DMS79 (cell line): ENCODE measurements around the gene GATAD2B.
"Not testable (repeated sequence)": the region's sequence is repeated elsewhere in the genome, so short reads cannot be mapped to it uniquely, and the experiment has no call there.

Experiments
- DNase-seq: peaks from one replicate; lab custom pipeline; 2025; lab: John Stamatoyannopoulos, UW

GATAD2B gene

DNA sequence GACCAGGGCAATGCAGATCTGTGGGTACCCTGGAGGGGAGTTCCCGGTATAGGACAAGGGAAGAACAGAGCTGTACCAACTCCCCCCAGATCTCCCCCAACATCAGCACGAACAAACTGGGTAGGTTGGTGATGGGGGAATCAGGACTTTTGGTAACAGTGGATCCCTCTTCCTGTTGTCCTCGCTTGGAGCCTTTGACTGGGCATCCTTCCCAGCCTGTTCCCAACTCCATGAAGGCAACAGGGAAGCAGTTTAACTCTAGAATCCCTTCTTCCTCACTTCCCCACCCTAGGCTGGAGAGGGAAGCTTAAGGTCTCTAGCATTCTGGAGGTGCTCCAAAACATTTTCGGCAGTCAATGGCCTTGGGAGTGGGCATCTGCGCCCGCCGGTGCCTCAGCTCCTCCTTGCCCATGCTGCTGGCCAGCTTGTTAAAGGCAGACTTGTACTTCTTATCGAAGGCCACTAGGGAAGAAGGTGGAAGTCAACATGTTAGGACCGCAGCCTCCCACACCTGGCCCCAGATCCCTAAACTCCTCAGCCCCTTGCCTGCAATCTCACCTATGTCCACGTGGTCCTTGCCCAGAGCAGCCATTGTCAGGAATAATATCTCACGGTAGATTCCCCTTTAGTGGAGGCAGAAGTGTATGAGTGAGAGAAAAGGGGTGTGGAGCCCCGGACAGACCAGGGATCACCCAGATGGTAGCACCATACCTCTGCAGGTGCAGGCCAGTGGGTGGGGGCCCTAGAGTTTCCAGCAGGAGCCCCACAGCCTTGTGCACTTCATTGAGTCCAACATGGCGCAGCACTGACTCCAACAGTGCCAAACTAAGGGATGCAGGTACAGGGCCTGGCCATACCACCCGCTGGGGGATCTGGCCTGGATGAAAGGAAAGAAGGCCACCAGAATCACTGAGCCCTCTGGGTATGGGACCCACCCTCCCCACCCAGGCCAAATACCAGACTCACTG, 7.5 kb upstream of the GATAD2B start:
- no peak for DNase-seq

DNA sequence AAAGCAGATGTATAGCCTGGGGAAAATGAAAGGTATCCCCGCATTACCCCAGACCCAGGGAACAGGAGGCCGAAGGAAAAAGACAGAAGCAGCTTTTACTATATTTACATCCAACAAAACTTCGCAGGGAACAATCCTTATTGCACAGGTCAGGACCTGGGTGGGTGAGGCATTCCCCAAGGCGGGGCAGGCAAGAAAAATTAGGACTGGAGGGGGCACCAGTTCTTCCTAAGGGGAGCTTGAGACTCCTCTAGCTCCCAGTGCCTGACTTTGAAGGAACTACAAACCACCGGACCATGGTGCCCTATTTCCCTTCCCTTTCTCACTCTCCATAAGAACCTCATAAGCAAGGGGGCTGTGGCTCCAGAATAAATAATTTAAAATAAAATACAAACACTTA, 6.7 kb upstream of the GATAD2B start:
- no peak for DNase-seq

DNA sequence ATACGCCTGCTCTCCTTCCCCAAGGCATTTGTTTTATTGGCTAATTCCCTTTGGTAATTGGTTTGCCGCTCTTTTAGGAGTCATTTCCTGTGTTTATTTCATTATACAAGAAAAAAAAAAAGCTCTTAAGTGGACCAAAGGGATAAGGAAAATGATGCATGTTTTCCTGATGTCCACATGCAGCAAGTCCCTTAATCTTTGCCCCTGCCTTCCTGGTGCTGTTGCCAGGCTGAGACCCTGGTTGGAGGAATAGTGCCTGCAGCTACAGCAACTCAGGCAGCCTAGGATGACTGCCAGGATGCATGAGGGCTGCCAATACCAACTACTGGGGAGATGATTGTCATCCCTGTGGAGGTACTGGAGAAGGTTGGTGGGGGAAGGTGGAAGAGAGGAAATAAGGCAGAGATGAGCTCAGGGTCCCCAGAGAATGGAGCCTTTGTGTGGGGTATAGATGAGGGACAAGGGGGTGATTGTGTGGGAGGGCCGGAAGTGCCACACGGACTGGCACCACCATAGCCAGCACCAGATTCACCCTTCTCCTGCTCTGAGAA, 6.1 kb upstream of the GATAD2B start:
- no peak for DNase-seq

DNA sequence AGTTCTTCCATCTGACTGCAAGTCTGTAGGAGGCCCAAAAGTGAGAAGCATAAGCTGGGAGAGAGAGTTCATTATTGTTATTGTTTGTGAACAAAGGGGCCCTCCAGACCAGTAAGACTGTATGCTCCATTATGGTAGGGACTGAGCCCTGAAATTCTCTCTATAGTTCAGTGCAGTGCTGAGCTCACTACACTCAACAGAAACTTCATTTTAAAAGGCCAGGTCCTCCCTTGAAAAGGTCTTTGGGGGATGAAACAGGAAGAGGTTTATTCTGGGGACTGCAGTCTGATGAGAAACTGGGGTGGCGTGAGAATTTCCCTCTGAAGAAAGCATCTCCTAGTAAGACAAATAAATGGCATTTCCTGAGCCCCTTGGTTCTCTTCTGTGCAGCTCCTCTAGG, 5.5 kb upstream of the GATAD2B start:
- no peak for DNase-seq

DNA sequence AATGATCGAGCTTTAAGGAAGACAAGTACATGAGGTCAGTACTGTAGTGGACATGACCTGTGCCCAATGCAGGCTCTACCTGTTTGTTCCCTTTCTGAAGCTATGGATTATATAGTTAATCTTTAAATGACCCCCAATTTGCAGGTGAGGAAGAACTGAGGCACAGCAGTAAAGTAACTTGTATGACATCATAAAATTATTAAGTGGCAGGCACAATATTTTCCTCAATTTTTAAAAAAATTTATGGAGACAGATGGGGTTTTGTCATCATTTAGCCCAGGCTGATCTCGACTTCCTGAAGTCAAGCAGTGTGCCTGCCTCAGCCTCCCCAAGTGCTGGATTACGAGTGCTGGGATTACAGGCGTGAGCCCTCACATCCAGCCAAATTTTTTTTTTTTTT, 3.6 kb upstream of the GATAD2B start:
- no peak for DNase-seq

DNA sequence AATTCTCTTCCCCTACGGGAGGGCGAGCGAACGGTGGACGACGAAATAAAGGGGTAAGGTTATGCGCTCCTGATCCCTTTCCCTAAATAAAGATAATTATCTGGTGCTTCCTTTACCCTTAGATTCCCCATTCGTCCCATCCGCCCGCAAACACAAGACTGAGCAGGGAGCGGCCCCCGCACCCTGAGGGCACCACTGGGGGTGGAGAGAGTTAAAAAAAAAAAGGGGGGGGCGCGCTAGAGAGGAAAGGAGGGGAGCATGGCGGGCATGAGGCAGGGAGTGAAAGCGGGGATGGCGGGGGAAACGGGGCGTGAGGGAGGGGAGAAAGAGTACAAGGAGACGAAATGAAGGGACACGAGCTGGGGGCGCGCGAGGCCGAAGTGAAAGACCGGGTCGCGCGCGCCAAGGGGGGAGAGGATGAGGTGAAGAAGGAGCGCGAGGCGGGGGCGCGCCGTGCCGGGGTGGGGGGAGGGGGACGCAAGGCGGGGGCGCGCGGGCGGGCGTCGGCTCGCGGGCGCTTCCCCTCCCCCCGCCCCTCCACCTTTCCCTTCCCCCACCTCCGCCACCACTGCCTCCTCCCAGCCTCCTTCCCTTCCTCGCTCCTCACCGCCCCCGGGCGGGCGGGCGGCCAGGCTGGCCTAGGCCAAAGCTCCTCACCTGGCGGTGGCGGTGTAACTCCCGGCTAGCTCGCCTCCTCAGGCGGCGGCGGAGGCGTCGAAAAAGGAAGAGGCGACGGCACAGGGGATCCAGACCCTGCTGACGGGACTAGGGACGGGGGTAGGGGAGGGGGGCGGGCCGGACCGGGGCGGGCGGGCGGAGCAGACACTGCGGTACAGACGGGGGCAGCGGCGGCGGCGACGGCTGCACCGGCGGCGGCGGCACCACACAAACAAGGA, 448 bp downstream of the GATAD2B start:
- DNase-seq: no peak

DNA sequence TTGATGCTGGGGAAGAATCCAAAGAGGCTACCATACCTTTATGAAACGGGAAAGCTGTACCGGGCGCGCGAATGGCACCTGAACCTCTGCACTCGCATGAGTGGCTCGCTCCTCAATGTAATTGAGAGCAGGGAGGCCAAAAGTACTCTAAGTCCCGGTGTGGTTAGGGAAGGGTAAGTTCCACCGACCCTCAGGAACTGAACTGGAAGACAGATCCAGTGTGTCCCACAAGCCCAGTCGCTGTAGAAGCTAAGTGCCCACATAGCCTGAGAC, 1.0 kb downstream of the GATAD2B start:
- DNase-seq: no peak

DNA sequence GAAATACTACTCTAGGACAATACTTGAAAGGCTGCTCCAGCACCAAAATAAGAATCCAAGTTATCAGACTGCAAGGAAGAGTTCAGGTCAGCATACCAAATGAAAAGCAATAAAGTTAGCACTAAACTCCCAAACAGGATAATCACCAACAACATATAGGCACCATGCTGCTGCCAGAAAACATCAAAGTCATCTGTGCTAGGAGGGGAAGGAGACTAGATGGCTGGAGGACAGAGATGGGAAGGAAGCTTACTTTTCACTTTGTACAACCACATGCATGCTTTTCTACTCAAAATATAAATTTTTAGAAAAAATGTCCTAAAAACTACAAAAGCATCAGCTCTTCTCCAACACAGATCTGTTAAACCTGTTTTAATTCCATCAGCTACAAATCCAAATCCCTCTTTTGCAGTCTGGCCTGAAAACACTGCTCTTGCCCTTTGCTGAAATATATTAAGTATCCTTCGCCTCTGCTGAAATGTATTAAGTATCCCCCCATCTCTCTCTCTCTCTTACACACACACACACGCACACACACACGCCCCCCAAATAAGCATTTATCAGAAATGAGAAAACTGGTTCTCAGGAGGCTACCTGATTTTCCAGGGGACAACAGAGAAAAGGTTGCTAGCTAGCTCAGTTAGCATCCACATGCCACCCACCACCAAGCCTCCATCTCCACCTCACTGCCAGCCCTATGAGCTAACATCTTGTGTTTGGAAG, 1.5 kb downstream of the GATAD2B start:
- no peak for DNase-seq

DNA sequence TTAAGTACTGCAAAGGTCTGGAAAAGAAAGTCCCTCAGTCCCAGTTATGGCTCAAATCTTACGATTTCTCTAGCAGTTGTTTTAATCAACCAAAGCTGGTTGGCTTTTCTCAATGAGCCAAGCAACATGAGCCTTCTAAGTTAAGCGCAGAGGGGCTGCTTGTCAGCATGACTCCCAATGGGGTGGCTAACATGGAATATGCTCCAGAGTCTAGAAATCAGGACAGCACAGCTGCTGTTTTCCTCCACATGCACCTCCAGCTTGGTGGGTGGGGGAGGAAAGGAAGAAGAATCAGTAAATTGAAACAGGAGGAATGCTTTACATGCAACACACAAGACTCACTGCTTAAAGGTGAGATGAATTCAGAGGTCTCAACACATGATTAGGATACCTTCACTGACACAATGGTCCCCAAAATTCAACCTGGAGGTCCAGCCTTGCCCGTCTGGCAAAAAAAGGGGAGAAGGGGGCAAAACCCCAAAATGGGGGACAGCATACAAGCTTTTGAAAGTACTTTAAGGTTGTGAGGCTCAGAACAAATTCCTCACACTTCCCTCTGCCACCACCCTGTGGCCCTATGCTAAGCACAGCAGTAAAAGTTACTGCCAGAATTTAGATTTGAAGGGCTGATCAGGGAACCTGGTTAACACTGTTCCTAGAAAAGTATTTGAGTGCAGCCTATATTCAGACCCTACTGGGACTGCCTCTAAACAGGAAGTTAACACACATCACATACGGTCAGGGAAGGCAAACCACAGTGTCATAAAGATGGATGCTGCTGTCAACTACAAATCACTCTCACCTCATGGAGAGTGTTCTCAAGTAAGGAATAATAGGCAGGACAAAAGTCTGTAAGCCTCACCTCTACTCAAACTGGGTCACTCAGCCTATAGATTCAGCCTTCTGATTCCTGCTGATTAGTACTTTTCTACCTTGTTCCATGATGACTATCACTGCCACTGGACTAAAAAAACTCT, 2.6 kb downstream of the GATAD2B start:
- no peak for DNase-seq

DNA sequence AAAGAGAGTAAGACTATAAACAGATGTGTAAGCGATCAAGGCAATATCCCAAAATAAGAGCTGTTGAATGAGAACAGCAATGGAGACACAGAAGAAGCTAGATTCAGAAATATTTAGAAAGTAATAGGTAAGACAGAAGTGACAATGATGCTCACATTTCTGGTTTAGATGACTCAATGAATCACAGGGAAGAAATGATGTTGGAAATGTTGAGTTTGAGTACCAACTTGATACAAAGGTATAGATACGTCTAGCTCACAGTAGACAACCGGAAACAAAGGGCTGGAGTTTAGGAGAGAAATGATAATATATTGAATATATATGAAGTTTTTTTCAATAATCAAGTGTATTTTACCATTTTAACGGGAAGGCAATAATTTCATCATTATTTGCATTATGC, 6.5 kb downstream of the GATAD2B start:
- no peak for DNase-seq

DNA sequence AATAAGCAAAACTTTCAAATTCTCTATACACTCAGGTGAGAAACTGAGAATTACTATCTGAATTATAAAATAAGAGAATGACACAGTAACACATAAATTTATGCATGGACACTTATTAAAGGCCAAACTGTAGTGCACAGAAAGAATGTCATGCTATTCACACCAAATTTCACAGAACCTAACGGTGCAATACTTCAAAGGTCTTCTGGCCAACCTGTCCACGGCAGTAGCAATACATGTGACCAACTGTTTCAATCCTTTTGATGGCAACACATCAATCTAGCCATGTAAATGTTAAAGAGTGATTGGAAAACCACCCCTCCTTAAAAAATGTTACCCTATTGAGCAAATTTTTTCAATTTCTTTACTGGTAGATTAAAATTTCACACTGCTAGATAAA, 10.4 kb downstream of the GATAD2B start:
- no peak for DNase-seq

DNA sequence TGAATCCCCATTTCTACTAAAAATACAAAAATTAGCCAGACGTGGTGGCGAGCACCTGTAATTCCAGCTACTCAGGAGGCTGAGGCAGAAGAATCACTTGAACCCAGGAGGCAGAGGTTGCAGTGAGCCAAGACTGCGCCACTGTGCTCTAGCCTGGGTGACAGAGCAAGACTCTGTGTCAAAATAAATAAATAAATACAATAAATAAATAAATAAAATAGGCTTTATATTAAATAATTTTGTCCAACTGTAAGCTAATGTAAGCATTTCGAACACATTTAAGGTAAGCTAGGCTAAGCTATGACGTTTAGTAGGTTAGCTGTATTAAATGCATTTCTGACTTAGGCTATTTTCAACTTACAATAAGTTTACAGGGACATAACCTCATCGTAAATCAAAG, 12.2 kb downstream of the GATAD2B start:
- DNase-seq: not testable (repeated sequence)

DNA sequence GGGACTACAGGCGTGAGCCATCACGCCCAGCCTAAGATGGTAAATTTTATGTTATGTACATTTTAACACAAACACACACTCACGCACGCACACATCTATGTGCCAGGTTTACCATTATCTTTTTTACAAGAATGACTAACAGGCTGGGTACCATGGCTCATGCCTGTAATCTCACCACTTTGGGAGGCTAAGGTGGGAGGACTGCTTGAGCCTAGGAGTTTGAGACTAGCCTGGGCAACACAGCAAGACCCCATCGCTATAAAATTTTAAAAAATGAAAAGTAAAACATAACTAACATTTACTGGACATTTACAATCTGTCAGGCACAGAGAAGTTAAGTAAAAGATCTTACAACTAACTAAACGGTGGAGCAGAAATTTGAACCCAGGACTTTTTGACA, 14.7 kb downstream of the GATAD2B start:
- DNase-seq: no peak

DNA sequence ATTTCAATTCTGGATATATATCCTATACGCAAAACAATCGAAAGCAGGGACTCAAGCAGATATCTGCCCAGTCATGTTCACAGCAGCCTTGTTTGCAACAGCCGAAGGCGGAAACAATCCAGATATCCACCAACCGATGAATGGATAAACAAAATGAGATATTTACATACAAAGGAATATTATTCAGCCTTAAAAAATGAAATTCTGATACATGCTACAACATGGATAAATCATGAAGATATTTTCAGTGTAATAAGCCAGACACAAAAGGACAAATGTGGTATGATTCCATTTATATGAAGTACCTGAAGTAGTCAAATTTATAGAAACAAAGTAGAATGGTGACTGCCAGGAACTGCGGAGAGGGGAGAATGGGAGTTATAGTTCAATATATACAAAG, 15.6 kb downstream of the GATAD2B start:
- no peak for DNase-seq

DNA sequence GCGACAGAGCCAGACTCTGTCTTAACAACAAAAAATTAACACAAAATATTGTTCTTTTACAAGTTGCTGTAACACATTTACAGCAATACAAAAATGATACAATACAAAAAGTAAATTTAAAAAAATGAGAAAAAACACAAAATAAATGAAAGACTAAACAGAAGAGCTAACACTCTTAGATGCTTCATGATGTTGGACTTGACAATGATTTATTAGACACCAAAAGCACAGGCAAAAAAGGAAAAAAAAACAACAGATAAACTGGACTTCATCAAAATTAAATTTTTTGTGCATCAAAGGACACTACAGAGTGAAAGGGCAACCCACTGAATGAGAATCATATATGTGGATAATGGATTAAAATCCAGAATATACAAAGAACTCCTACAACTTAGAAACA, 16.4 kb downstream of the GATAD2B start:
- DNase-seq: no peak

DNA sequence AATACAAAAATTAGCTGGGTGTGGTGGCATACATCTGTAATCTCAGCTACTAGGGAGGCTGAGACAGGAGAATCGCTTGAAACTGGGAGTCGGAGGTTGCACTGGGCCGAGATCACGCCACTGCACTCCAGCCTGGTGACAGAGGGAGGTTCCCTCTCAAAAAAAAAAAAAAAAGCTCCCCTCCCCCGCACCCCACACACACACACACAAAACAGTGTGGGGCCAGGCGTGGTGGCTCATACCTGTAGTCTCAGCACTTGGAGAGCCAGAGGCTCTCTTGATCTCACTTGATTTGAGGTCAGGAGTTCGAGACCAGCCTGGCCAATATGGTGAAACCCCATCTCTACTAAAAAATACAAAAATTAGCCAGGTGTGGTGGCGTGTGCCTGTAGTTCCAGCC, 16.9 kb downstream of the GATAD2B start:
- DNase-seq: not testable (repeated sequence)

DNA sequence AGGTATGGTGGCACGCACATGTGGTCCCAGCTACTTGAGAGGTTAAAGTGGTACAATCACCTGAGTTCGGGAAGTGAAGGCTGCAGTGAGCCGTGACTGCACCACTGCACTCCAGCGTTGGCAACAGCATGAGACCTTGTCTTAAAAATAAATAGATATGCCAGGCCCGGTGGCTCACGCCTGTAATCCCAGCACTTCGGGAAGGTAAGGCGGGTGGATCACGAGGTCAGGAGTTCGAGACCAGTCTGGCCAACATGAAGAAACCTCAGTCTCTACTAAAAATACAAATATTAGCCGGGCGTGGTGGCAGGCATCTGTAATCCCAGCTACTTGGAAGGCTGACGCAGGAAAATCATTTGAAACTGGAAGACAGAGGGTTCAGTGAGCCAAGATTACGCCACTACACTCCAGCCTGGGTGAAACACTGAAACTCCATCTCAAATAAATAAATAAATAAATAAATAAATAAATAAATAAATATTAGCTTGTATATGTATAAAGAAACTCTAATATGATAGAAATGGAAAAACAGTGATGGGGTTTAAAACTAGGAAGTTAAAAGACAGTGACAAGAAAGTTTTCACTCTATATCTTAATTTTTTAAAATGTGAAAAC, 18.8 kb downstream of the GATAD2B start:
- no peak for DNase-seq

DNA sequence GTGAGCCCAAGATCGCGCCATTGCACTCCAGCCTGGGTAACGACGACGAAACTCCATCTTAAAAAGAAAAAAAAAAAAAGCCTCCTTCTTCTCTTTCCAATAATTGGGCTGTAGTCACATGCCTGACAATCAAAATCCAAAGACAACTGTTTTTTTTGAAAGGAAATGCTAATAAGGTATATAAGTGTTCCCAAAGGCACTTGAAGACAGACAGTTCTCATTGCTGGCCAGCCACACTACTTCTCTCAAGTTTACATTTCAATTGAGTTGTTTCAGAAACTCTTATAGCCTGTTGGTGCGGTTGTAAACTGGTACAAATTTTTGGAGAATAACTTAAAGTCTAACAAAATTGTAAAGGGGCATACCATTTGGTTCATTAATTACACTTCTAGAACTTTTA, 23.3 kb downstream of the GATAD2B start:
- no peak for DNase-seq

DNA sequence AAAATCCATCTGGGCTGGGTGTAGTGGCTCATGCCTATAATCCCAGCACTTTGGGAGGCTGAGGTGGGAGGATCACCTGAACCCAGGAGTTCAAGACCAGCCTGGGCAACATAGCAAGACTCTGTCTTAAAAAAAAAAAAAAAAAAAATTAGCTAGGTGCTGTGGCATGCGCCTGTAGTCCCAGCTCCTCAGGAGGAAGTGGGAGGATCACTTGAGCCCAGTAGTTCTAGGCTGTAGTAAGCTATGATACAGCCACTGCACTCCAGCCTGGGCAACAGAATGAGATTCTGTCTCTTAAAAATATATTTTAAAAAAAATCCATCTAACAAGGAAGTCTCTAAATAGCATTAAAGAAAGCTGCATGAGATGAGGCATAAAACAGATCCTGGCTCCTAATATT, 26.9 kb downstream of the GATAD2B start:
- DNase-seq: not testable (repeated sequence)

DNA sequence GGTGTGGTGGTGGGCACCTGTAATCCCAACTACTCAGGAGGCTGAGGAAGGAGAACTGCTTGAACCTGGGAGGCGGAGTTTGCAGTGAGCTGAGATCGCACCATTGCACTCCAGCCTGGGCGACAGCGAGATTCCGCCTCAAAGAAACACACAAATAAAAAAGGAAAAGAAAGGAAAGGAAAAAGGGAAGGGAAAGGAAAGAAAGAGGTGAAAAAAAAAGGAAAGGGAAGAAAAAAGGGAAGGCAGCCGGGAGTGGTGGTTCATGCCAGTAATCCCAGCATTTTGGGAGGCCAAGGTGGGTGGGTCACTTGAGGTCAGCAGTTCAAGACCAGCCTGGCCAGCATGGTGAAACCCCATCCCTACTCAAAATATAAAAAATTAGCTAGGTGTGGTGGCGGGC, 31.7 kb downstream of the GATAD2B start:
- DNase-seq: not testable (repeated sequence)

DNA sequence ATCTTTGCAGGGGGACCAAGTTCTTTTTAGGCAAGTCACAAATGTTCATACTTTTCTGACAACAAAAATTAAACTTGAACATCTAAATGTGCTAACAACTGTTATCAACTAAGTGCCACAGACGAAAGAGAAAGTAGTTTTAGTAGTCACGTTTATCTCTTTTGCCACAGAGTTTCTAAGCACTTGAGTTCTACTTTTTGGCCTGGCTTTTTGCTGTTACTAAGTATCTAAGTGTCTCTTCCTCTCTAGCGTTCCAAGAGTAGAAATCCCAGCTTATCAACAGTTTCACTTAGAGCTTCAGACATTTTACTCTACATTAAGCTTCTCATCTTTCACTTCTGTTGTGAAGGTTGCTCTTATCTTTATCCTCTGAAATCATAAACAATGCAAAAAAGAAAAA, 34.2 kb downstream of the GATAD2B start:
- no peak for DNase-seq
